NT2/D1 (cell line): Measurements from ENCODE around the gene PDXK.

Experiments
- DNase-seq: peaks from one replicate; pipeline ENCODE4 v3.0.0-alpha.2; 2011; ENCODE audit warnings: low read depth, low spot score
- H3K27me3 ChIP-seq: 2 replicates; pipeline ENCODE4 v1.6.0; 2011; ENCODE audit warnings: mild to moderate bottlenecking; ENCODE audit not compliant: insufficient read length, insufficient read depth
- H3K36me3 ChIP-seq: 2 replicates; pipeline ENCODE4 v1.6.1; 2011; ENCODE audit warnings: mild to moderate bottlenecking, low read length, mixed read lengths; ENCODE audit not compliant: insufficient read depth, insufficient read length
- H3K4me1 ChIP-seq: 2 replicates; pipeline ENCODE4 v1.5.1; 2011; ENCODE audit not compliant: insufficient read depth, insufficient read length
- H3K4me3 ChIP-seq: 2 replicates; pipeline ENCODE4 v1.5.1; 2011; ENCODE audit warnings: low read depth; ENCODE audit not compliant: insufficient read length
- H3K9ac ChIP-seq: 2 replicates; pipeline ENCODE4 v1.6.0; 2011; ENCODE audit warnings: low read depth; ENCODE audit not compliant: insufficient read length
- H3K9me3 ChIP-seq: 2 replicates; pipeline ENCODE4 v1.5.1; 2011; ENCODE audit warnings: mild to moderate bottlenecking, low read length; ENCODE audit not compliant: insufficient read depth
- SUZ12 ChIP-seq: IDR thresholded peaks from 2 replicates; pipeline ENCODE4 v1.6.1; 2011; ENCODE audit not compliant: insufficient read length, insufficient read depth; ENCODE audit errors: extremely low read depth
- YY1 ChIP-seq: IDR thresholded peaks from 2 replicates; pipeline ENCODE4 v1.6.1; 2011; ENCODE audit not compliant: insufficient read length, insufficient read depth
- ZNF274 ChIP-seq: IDR thresholded peaks from 2 replicates; pipeline ENCODE4 v1.6.1; 2011; ENCODE audit warnings: mild to moderate bottlenecking, low read depth, low read length

Gene PDXK

DNA sequence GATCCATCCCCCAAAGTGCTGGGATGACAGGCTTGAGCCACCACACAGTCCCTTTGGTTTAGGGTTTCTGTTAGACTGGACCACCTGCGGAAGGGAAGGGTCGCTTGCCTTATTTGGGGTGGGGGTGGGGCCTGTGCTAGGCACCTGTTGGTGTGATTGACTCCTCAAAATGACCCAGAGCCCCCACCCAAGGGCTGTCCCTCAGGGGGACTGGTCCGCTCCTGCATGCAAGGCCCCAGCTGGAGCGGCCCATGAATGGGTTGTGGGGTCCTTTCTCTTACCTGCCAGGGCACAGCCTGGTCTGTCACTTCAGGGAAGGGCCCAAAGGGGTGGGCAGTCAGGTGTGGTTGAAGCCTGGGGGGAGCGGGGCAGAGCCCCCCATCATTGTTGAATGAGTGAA lies 59.0 kb downstream of the PDXK start:
- H3K9ac ChIP-seq: no peak overlapping the region
- H3K4me3 ChIP-seq: no peak overlapping the region
- peaks cover 22% of the 10 kb centered on the region for H3K36me3 ChIP-seq
- TF ChIP-seq SUZ12: no peak
- TF ChIP-seq ZNF274: no peak
- no peak for TF ChIP-seq YY1
- H3K4me1 ChIP-seq: peaks cover 18% of the 10 kb centered on the region
- no peak for DNase-seq
- no peaks in the 10 kb centered on the region for H3K9me3 ChIP-seq
- H3K27me3 ChIP-seq: no peaks in the 10 kb centered on the region

GRCh38 chr21:43778469-43779335 lies 59.8 kb downstream of the PDXK start:
- Histone ChIP-seq H3K27me3 (no peaks in the 10 kb centered on the region), H3K36me3 (peaks cover 15% of the 10 kb centered on the region), H3K9me3 (no peaks in the 10 kb centered on the region), H3K4me1 (peaks cover 15% of the 10 kb centered on the region), H3K4me3 (no peak overlapping the region), H3K9ac (no peak overlapping the region)
- no peak for DNase-seq
- no peak for TF ChIP-seq SUZ12
- TF ChIP-seq YY1: no peak
- TF ChIP-seq ZNF274: no peak

DNA sequence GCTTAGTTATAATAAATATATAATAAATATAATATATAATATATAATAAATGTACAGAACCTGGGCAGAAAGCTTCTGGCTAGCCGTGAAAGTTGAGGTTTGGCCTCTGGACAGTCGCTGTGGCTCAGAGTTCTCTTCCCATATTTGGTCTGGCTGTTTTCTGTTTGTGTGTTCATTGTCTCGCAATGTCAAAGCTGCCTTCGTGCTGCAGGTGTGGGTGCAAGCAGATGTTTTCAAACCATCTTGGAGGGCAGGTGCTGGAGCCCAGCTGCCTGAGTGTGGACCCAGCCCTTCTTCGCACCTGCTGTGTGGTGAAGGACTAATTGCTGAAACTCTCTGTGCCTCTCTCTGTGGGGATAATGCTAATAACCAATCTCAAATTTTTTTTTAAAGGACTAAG lies 60.7 kb downstream of the PDXK start:
- TF ChIP-seq ZNF274: no peak
- TF ChIP-seq SUZ12: no peak
- no peak for TF ChIP-seq YY1
- no peak for DNase-seq
- Histone ChIP-seq H3K27me3 (no peaks in the 10 kb centered on the region), H3K4me3 (no peak overlapping the region), H3K36me3 (peaks cover 5% of the 10 kb centered on the region), H3K9me3 (no peaks in the 10 kb centered on the region), H3K4me1 (peaks cover 15% of the 10 kb centered on the region), H3K9ac (no peak overlapping the region)

DNA sequence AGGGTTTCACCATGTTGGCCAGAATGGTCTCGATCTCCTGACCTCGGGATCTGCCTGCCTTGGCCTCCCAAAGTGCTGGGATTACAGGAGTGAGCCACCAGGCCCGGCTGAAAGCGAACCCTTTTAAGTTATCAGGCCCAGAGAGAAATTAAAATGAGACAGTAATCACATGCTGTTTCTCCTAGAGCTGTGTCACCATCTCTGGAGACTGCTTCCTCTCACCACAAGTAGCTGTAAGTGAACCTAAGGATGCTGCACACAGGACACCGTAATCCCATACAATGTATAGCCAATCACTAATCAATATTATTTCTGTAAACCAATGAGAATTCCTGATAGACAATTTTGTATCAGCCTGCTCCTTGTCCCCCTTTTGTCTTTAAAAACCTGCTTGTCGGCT lies 62.9 kb downstream of the PDXK start:
- no peaks in the 10 kb centered on the region for H3K27me3 ChIP-seq
- H3K4me3 ChIP-seq: no peak overlapping the region
- TF ChIP-seq YY1: no peak
- no peak for TF ChIP-seq SUZ12
- TF ChIP-seq ZNF274: no peak
- peaks cover 17% of the 10 kb centered on the region for H3K4me1 ChIP-seq
- no peak overlapping the region for H3K9ac ChIP-seq
- DNase-seq: no peak
- no peaks in the 10 kb centered on the region for H3K36me3 ChIP-seq
- H3K9me3 ChIP-seq: no peaks in the 10 kb centered on the region

DNA sequence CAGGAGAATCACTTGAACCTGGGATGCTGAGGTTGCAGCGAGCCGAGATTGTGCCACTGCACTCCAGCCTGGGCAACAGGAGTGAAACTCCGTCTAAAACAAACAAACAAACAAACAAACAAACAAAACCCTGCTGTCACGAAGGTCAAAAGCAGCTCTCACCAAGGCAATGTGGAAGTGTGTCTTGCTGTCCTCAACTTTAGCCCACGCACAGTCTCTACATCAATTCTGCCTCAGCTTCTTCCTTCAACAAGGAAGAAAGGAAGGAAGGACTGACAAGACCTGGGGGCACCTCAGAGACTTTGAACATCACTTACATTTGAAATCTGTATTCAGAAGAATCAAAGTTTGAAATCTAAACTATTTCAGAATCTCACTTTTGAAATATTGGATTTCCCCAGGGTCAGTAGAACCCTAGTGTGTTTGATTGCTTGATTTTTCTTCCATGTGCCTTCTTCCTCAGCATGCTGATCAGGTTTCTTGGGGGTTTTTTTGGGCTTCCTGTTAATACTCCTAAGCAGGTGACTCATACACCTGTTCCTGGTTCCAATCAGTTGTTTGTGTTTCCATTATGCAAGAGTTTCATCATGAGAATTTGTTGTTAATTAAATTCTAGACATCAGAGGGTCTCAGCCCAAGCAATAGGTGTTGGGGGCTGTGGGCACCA lies 63.6 kb downstream of the PDXK start:
- Histone ChIP-seq H3K9ac (no peak overlapping the region), H3K4me3 (no peak overlapping the region), H3K4me1 (peaks cover 17% of the 10 kb centered on the region), H3K36me3 (no peaks in the 10 kb centered on the region), H3K27me3 (no peaks in the 10 kb centered on the region), H3K9me3 (no peaks in the 10 kb centered on the region)
- TF ChIP-seq YY1 (no peak), SUZ12 (no peak), ZNF274 (no peak)
- no peak for DNase-seq

- no peaks in the 10 kb centered on the region for H3K9me3 ChIP-seq
- H3K4me1 ChIP-seq: peaks cover 13% of the 10 kb centered on the region
- DNase-seq: no peak
- no peak for TF ChIP-seq ZNF274
- no peak for TF ChIP-seq YY1
- no peak for TF ChIP-seq SUZ12
- no peak overlapping the region for H3K4me3 ChIP-seq
- no peaks in the 10 kb centered on the region for H3K27me3 ChIP-seq
- H3K9ac ChIP-seq: no peak overlapping the region
- no peaks in the 10 kb centered on the region for H3K36me3 ChIP-seq
Measured at GRCh38 chr21:43783098-43783700, 64.3 kb downstream of the PDXK start.

GRCh38 chr21:43785134-43785533 lies 66.2 kb downstream of the PDXK start:
- DNase-seq: no peak
- H3K9ac ChIP-seq: no peak overlapping the region
- no peaks in the 10 kb centered on the region for H3K9me3 ChIP-seq
- peaks cover under 1% of the 10 kb centered on the region for H3K36me3 ChIP-seq
- peaks cover 7% of the 10 kb centered on the region for H3K4me1 ChIP-seq
- H3K4me3 ChIP-seq: no peak overlapping the region
- H3K27me3 ChIP-seq: no peaks in the 10 kb centered on the region
- TF ChIP-seq SUZ12 (no peak), YY1 (no peak), ZNF274 (no peak)
